SH-SY5Y (cell line): ENCODE measurements around the gene INSYN1.

Experiments used
- GATA2 ChIP-seq: IDR thresholded peaks from 2 replicates; pipeline ENCODE4 v1.6.1; 2011; ENCODE audit warnings: mild to moderate bottlenecking, low read depth, low read length
- GATA3 ChIP-seq: IDR thresholded peaks from 2 replicates; pipeline ENCODE4 v1.6.1; 2011; ENCODE audit warnings: low read depth, mild to moderate bottlenecking, low read length, moderate library complexity

GRCh38 chr15:73766598-73766997 lies 13.4 kb upstream of the INSYN1 start:
- TF ChIP-seq GATA2 (no peak), GATA3 (no peak)
